ENCODE data around the gene ZNF407. TPM values are rescaled to one million over a fixed set of nuclear protein-coding genes. Genes with fewer than 3 reads are reported as not detected.

Gene ZNF407
- polyA plus RNA-seq, 1 experiment, result 5.8 TPM

DNA sequence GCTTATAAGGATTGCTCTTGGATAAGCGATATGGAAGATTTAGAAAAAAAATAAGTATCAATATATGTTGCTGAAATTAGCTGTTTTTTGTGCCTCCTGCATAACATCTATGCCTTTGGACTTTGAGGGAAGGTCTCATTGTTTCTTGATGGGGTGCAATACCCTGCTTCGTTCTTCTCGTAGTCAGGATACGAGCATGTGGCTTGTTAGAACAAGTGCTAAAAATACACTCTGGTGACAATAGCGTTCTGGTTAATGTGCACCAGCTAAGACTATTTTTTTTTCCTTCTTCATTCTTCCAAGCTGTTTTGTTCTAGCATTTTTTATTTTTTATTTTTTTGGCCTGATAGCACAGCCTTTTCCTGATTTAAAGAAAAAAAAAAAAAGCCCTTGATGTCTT is 97.5 kb downstream of the ZNF407 start:
- Histone ChIP-seq H3K4me3 (ENCODE audit: low read depth, low read length) (no peak overlapping the region), H3K9me3 (ENCODE audit: control insufficient read depth, insufficient read depth, low read length) (no peaks in the 10 kb centered on the region), H3K27ac (ENCODE audit: low read depth, low read length) (no peak overlapping the region), H3K27me3 (ENCODE audit: control insufficient read depth, insufficient read depth, low read length) (no peaks in the 10 kb centered on the region)
- DNase-seq (ENCODE audit: low read depth, low spot score), result no peak
- TF ChIP-seq, protein P1, sequence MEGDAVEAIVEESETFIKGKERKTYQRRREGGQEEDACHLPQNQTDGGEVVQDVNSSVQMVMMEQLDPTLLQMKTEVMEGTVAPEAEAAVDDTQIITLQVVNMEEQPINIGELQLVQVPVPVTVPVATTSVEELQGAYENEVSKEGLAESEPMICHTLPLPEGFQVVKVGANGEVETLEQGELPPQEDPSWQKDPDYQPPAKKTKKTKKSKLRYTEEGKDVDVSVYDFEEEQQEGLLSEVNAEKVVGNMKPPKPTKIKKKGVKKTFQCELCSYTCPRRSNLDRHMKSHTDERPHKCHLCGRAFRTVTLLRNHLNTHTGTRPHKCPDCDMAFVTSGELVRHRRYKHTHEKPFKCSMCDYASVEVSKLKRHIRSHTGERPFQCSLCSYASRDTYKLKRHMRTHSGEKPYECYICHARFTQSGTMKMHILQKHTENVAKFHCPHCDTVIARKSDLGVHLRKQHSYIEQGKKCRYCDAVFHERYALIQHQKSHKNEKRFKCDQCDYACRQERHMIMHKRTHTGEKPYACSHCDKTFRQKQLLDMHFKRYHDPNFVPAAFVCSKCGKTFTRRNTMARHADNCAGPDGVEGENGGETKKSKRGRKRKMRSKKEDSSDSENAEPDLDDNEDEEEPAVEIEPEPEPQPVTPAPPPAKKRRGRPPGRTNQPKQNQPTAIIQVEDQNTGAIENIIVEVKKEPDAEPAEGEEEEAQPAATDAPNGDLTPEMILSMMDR (IDR thresholded peaks at IDR 0.05; ENCODE audit: low read depth, low read length), result no peak
- ChIA-PET CTCF (no interaction called here), POLR2A (no interaction called here)

DNA sequence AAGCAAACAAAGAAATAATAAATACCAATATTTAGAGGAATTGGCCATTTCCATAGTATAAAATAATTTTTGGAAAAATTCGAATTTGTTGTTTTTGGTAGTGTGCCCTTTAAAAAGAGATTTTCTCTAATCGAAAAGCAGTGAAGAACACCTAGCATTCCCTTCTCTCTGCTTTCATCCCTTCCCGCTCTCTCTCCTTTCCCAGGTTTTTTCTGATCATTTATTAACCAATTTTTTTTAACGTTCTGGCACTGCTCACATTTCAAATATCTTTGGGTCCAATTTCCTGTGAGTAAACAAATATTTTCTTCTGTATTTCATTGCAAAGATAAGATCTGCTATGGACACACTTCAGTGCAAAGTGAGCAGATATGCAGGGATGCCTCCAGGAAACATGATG is 101.2 kb downstream of the ZNF407 start:
- ChIA-PET POLR2A (no interaction called here), CTCF (no interaction called here)
- H3K9me3 ChIP-seq (ENCODE audit: control insufficient read depth, insufficient read depth, low read length), result no peaks in the 10 kb centered on the region
- H3K27ac ChIP-seq (ENCODE audit: low read depth, low read length), result no peak overlapping the region
- TF ChIP-seq, protein P1 (IDR thresholded peaks at IDR 0.05; ENCODE audit: low read depth, low read length), result no peak
- H3K27me3 ChIP-seq (ENCODE audit: control insufficient read depth, insufficient read depth, low read length), result no peaks in the 10 kb centered on the region
- H3K4me3 ChIP-seq (ENCODE audit: low read depth, low read length), result no peak overlapping the region
- DNase-seq (ENCODE audit: low read depth, low spot score), result no peak

- H3K4me3 ChIP-seq (ENCODE audit: low read depth, low read length), result no peak overlapping the region
- CTCF ChIA-PET, result no interaction called here
- DNase-seq (ENCODE audit: low read depth, low spot score), result no peak
- no peaks in the 10 kb centered on the region for H3K27me3 ChIP-seq (ENCODE audit: control insufficient read depth, insufficient read depth, low read length)
- no peak overlapping the region for H3K27ac ChIP-seq (ENCODE audit: low read depth, low read length)
- POLR2A ChIA-PET, result no interaction called here
- TF ChIP-seq, protein P1 (IDR thresholded peaks at IDR 0.05; ENCODE audit: low read depth, low read length), result no peak
- no peaks in the 10 kb centered on the region for H3K9me3 ChIP-seq (ENCODE audit: control insufficient read depth, insufficient read depth, low read length)
Measured at GRCh38 chr18:74699455-74699854, 101.8 kb downstream of the ZNF407 start.

GRCh38 chr18:74702950-74703349 is 105.3 kb downstream of the ZNF407 start:
- Histone ChIP-seq H3K27me3 (ENCODE audit: control insufficient read depth, insufficient read depth, low read length) (no peaks in the 10 kb centered on the region), H3K4me3 (ENCODE audit: low read depth, low read length) (no peak overlapping the region), H3K27ac (ENCODE audit: low read depth, low read length) (no peak overlapping the region), H3K9me3 (ENCODE audit: control insufficient read depth, insufficient read depth, low read length) (no peaks in the 10 kb centered on the region)
- POLR2A ChIA-PET, result no interaction called here
- DNase-seq (ENCODE audit: low read depth, low spot score), result no peak
- CTCF ChIA-PET, result no interaction called here
- TF ChIP-seq, protein P1 (IDR thresholded peaks at IDR 0.05; ENCODE audit: low read depth, low read length), result no peak

- H3K27ac ChIP-seq (ENCODE audit: low read depth, low read length), result no peak overlapping the region
- H3K9me3 ChIP-seq (ENCODE audit: control insufficient read depth, insufficient read depth, low read length), result no peaks in the 10 kb centered on the region
- no peaks in the 10 kb centered on the region for H3K27me3 ChIP-seq (ENCODE audit: control insufficient read depth, insufficient read depth, low read length)
- TF ChIP-seq, protein P1 (IDR thresholded peaks at IDR 0.05; ENCODE audit: low read depth, low read length), result no peak
- DNase-seq (ENCODE audit: low read depth, low spot score), result no peak
- CTCF ChIA-PET, result no interaction called here
- no peak overlapping the region for H3K4me3 ChIP-seq (ENCODE audit: low read depth, low read length)
- POLR2A ChIA-PET, result no interaction called here
Measured at GRCh38 chr18:74708169-74708568, 110.5 kb downstream of the ZNF407 start.
